ENCODE results near the gene MED20. TPM values are rescaled to one million over a fixed set of nuclear protein-coding genes. Genes with fewer than 3 reads are reported as not detected.
A peak's percentile ranks its signal among the peaks of the same experiment; 100 is the strongest.

Gene MED20
- polyA plus RNA-seq, 1 of the 3 experiments (the other 2 are of a cell fraction): 25.1 TPM

DNA sequence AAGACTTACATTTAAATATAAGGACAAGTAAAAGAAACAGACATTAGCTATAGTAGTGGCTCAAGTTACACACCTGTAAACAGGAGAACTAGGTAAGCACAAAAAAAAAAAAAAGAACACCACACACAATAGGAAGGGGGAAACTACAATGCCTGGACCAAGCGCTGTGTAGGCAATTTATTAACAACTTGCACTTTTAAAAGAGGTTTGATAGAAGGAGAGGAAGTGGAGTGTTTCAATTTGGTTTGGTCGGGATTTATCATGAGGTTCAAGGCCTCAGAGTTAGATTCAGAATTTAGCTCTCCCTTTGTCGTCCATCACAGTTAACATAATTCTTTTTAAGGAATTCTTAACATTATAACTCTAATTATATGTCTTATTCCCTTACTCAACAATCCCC lies 24.7 kb downstream of the MED20 start:
- Histone ChIP-seq H4K20me1 (ENCODE audit: insufficient read depth) (no peaks in the 10 kb centered on the region), H3K9me2 (no peaks in the 10 kb centered on the region), H3K4me3 (ENCODE audit: low read depth in 2 of 2, low read length in 1 of 2) (peak overlapping the region; percentile 83 to 94), H3K27ac (ENCODE audit: low read depth in 2 of 2, low read length in 1 of 2) (peak overlapping the region; percentile 79 to 82), H3K4me2 (peak overlapping the region; percentile 86), H3K27me3 (ENCODE audit: insufficient read depth) (no peaks in the 10 kb centered on the region), H3F3A (replicated peaks; ENCODE audit: insufficient read depth) (peaks cover 8% of the 10 kb centered on the region), H3K9me3 (no peaks in the 10 kb centered on the region), H3K4me1 (ENCODE audit: control insufficient read depth in 1 of 2, insufficient read depth in 2 of 2, low read depth in 1 of 2, low read length in 1 of 2) (peaks cover 5 to 12% of the 10 kb centered on the region in 2 experiments; a peak in 2 of 4 replicates), H3K36me3 (replicated peaks in 1 of 2; ENCODE audit: control insufficient read depth in 1 of 2, insufficient read depth in 2 of 2, low read length in 1 of 2) (peaks cover 2 to 3% of the 10 kb centered on the region in 2 experiments), H2AFZ (ENCODE audit: low read depth) (peak overlapping the region; percentile 90; the same call in 1 of the 2 replicates), H3K9ac (peak overlapping the region; percentile 77; the same call in 1 of the 2 replicates), H3K79me2 (ENCODE audit: insufficient read depth) (peaks cover 3% of the 10 kb centered on the region; the same call in 1 of the 2 replicates)
- POLR2A ChIA-PET: interaction anchor here (0.7 kb wide), 1 partner anchor 25 kb away, joined by 3 read pairs; the partner anchor contains the start of genes BYSL and MED20
- no peak for DNase-seq
- CTCF ChIA-PET: interaction anchor here (0.6 to 1.6 kb wide), 3 partner anchors 25 to 177 kb away, joined by 3 to 7 read pairs (median 5); partner anchors contain the start of genes BYSL, MED20 and TOMM6
- no peak for TF ChIP-seq FOXJ3 (CRISPR knock-in tag; IDR thresholded peaks at IDR 0.05)
- TF ChIP-seq, protein P1, sequence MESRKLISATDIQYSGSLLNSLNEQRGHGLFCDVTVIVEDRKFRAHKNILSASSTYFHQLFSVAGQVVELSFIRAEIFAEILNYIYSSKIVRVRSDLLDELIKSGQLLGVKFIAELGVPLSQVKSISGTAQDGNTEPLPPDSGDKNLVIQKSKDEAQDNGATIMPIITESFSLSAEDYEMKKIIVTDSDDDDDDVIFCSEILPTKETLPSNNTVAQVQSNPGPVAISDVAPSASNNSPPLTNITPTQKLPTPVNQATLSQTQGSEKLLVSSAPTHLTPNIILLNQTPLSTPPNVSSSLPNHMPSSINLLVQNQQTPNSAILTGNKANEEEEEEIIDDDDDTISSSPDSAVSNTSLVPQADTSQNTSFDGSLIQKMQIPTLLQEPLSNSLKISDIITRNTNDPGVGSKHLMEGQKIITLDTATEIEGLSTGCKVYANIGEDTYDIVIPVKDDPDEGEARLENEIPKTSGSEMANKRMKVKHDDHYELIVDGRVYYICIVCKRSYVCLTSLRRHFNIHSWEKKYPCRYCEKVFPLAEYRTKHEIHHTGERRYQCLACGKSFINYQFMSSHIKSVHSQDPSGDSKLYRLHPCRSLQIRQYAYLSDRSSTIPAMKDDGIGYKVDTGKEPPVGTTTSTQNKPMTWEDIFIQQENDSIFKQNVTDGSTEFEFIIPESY (IDR thresholded peaks at IDR 0.05; ENCODE audit: borderline replicate concordance, low read depth): no peak
- TF ChIP-seq JUND (IDR thresholded peaks at IDR 0.05): no peak
- TF ChIP-seq, protein P2, sequence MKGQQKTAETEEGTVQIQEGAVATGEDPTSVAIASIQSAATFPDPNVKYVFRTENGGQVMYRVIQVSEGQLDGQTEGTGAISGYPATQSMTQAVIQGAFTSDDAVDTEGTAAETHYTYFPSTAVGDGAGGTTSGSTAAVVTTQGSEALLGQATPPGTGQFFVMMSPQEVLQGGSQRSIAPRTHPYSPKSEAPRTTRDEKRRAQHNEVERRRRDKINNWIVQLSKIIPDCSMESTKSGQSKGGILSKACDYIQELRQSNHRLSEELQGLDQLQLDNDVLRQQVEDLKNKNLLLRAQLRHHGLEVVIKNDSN (IDR thresholded peaks at IDR 0.05; ENCODE audit: borderline replicate concordance, low read depth): no peak
- TF ChIP-seq MXI1 (IDR thresholded peaks at IDR 0.05; ENCODE audit: low read depth, low read length): no peak
- TF ChIP-seq YY1 (IDR thresholded peaks at IDR 0.05; ENCODE audit: low read depth): no peak
- TF ChIP-seq TCF12 (IDR thresholded peaks at IDR 0.05): no peak
- no peak for TF ChIP-seq MEF2A (IDR thresholded peaks at IDR 0.05; ENCODE audit: borderline replicate concordance, low read depth)
- TF ChIP-seq TAF1 (IDR thresholded peaks at IDR 0.05; ENCODE audit: borderline replicate concordance, low read depth, low read length): no peak
- TF ChIP-seq GABPA (IDR thresholded peaks at IDR 0.05; ENCODE audit: low read depth): no peak
- no peak for TF ChIP-seq EZH2phosphoT487 (IDR thresholded peaks at IDR 0.05; ENCODE audit: borderline replicate concordance, low read depth)
- no peak for TF ChIP-seq FOSL2 (IDR thresholded peaks at IDR 0.05; ENCODE audit: borderline replicate concordance, low read depth)
- TF ChIP-seq, protein P3, sequence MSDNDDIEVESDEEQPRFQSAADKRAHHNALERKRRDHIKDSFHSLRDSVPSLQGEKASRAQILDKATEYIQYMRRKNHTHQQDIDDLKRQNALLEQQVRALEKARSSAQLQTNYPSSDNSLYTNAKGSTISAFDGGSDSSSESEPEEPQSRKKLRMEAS (IDR thresholded peaks at IDR 0.05; ENCODE audit: low read depth): no peak
- TF ChIP-seq GATA2 (CRISPR knock-in tag; IDR thresholded peaks at IDR 0.05): no peak
- TF ChIP-seq, protein P4, sequence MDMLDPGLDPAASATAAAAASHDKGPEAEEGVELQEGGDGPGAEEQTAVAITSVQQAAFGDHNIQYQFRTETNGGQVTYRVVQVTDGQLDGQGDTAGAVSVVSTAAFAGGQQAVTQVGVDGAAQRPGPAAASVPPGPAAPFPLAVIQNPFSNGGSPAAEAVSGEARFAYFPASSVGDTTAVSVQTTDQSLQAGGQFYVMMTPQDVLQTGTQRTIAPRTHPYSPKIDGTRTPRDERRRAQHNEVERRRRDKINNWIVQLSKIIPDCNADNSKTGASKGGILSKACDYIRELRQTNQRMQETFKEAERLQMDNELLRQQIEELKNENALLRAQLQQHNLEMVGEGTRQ (IDR thresholded peaks at IDR 0.05; ENCODE audit: borderline replicate concordance, low read depth, low read length): no peak
- TF ChIP-seq, protein P5, sequence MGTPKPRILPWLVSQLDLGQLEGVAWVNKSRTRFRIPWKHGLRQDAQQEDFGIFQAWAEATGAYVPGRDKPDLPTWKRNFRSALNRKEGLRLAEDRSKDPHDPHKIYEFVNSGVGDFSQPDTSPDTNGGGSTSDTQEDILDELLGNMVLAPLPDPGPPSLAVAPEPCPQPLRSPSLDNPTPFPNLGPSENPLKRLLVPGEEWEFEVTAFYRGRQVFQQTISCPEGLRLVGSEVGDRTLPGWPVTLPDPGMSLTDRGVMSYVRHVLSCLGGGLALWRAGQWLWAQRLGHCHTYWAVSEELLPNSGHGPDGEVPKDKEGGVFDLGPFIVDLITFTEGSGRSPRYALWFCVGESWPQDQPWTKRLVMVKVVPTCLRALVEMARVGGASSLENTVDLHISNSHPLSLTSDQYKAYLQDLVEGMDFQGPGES (IDR thresholded peaks at IDR 0.05; ENCODE audit: low read depth, low read length): no peak
- 94% methylated on average over 3 of the region's 3 CpGs for WGBS (ENCODE audit: low lambda C conversion rate)

All from SK-N-SH (cell line).